Parathyroid adenoma (tissue), 2 donors: Measurements from ENCODE around the gene CEP44.
"Not testable (repeated sequence)": the region's sequence is repeated elsewhere in the genome, so short reads cannot be mapped to it uniquely, and the experiment has no call there.

Experiments used
- H2AFZ ChIP-seq: fragments of 300-600 bp; sonication (generic); one replicate; pipeline ENCODE4 v1.7.0; 2017; ENCODE audit warnings: antibody characterized with exemption, mild to moderate bottlenecking
- H3K27ac ChIP-seq: fragments of 300-600 bp; sonication (generic); one replicate; pipeline ENCODE4 v1.7.0; 2017
- H3K27me3 ChIP-seq: fragments of 300-600 bp; sonication (generic); one replicate; pipeline ENCODE4 v1.7.0; 2017; ENCODE audit warnings: low read length; ENCODE audit not compliant: control insufficient read depth, insufficient read depth
- H3K36me3 ChIP-seq: fragments of 300-600 bp; sonication (generic); one replicate; pipeline ENCODE4 v1.7.0; 2017; ENCODE audit warnings: low read length; ENCODE audit not compliant: control insufficient read depth, insufficient read depth
- H3K4me1 ChIP-seq: fragments of 300-600 bp; sonication (generic); one replicate; pipeline ENCODE4 v1.7.0; 2017; ENCODE audit warnings: control low read depth
- H3K4me2 ChIP-seq: fragments of 300-600 bp; sonication (generic); one replicate; pipeline ENCODE4 v1.7.0; 2017; ENCODE audit warnings: low read length
- H3K4me3 ChIP-seq: fragments of 300-600 bp; sonication (generic); one replicate; pipeline ENCODE4 v1.7.0; 2017; ENCODE audit warnings: low read depth, low read length
- H3K79me2 ChIP-seq: fragments of 300-600 bp; sonication (generic); one replicate; pipeline ENCODE4 v1.7.0; 2017; ENCODE audit warnings: control low read depth
- H3K9ac ChIP-seq: fragments of 300-600 bp; sonication (generic); one replicate; pipeline ENCODE4 v1.7.0; 2017; ENCODE audit warnings: mild to moderate bottlenecking
- H3K9me3 ChIP-seq: fragments of 300-600 bp; sonication (generic); one replicate; pipeline ENCODE4 v1.7.0; 2017; ENCODE audit warnings: low read length; ENCODE audit not compliant: control insufficient read depth
- CTCF ChIP-seq: fragments of 300-600 bp; sonication (generic); IDR thresholded peaks from one replicate; pipeline ENCODE4 v1.7.0; 2017; ENCODE audit warnings: antibody characterized with exemption, mild to moderate bottlenecking
- donor health status: primary hyperparathyroidism.

Gene CEP44

DNA sequence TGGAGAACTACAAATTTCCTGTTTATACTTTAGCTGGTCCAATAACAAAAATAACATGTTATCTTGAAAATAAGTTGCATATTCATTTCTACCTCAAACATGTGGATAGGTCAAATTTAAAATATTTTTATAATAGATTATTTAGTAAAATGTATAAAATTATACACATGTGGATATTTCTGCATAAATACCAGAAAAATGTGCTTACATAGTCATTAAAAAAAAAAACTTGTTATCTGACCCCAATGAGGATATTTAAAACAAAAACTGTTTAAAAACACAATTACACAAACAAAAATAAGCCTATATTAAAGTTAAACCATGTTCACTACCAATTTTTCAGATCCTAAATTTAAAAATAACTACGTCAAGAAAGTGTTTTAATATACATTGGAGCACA, 28.3 kb upstream of the CEP44 start:
- Histone ChIP-seq H3K27me3 (no peaks in the 10 kb centered on the region), H3K27ac (no peak overlapping the region), H2AFZ (no peak overlapping the region), H3K9ac (no peak overlapping the region), H3K4me1 (no peaks in the 10 kb centered on the region), H3K79me2 (no peaks in the 10 kb centered on the region), H3K36me3 (peaks cover 2% of the 10 kb centered on the region), H3K9me3 (no peaks in the 10 kb centered on the region), H3K4me3 (no peak overlapping the region), H3K4me2 (no peak overlapping the region)
- TF ChIP-seq CTCF = no peak

GRCh38 chr4:174255786-174256185, 27.9 kb upstream of the CEP44 start:
- H3K4me2 ChIP-seq = no peak overlapping the region
- no peaks in the 10 kb centered on the region for H3K4me1 ChIP-seq
- no peak overlapping the region for H3K4me3 ChIP-seq
- no peaks in the 10 kb centered on the region for H3K9me3 ChIP-seq
- no peaks in the 10 kb centered on the region for H3K79me2 ChIP-seq
- no peak overlapping the region for H2AFZ ChIP-seq
- H3K27ac ChIP-seq = no peak overlapping the region
- TF ChIP-seq CTCF = no peak
- peaks cover 2% of the 10 kb centered on the region for H3K36me3 ChIP-seq
- H3K27me3 ChIP-seq = no peaks in the 10 kb centered on the region
- no peak overlapping the region for H3K9ac ChIP-seq

GRCh38 chr4:174256277-174256713, 27.4 kb upstream of the CEP44 start:
- Histone ChIP-seq H3K36me3 (peaks cover 2% of the 10 kb centered on the region), H3K9ac (no peak overlapping the region), H3K4me3 (no peak overlapping the region), H3K4me2 (no peak overlapping the region), H2AFZ (no peak overlapping the region), H3K9me3 (no peaks in the 10 kb centered on the region), H3K27me3 (no peaks in the 10 kb centered on the region), H3K4me1 (no peaks in the 10 kb centered on the region), H3K79me2 (no peaks in the 10 kb centered on the region), H3K27ac (no peak overlapping the region)
- TF ChIP-seq CTCF = no peak

DNA sequence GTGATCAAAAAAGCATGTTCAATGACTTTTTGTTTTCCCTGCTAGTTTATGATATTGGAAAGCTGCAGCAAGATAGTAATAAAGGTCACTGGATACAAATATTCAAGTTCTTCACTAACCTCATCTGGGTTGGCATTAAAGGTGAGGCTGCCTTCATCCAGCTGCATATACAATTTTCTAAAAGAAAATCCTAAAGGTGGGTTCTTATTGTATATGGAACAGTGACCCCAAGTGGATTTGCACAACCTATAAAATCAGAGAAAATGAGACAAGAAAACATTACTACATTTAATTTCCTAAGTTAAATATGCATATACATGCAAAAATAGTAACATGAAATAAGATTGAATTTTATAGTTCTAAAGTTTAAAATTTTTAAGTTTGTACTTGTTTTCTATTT, 24.1 kb upstream of the CEP44 start:
- no peak overlapping the region for H3K27ac ChIP-seq
- H3K4me2 ChIP-seq = no peak overlapping the region
- H3K36me3 ChIP-seq = peaks cover 2% of the 10 kb centered on the region
- no peaks in the 10 kb centered on the region for H3K9me3 ChIP-seq
- H3K27me3 ChIP-seq = no peaks in the 10 kb centered on the region
- no peak overlapping the region for H3K9ac ChIP-seq
- H3K79me2 ChIP-seq = no peaks in the 10 kb centered on the region
- no peak overlapping the region for H3K4me3 ChIP-seq
- H3K4me1 ChIP-seq = no peaks in the 10 kb centered on the region
- no peak overlapping the region for H2AFZ ChIP-seq
- no peak for TF ChIP-seq CTCF

GRCh38 chr4:174260099-174260498, 23.6 kb upstream of the CEP44 start:
- no peak overlapping the region for H3K4me3 ChIP-seq
- no peaks in the 10 kb centered on the region for H3K27me3 ChIP-seq
- no peak for TF ChIP-seq CTCF
- no peaks in the 10 kb centered on the region for H3K4me1 ChIP-seq
- no peak overlapping the region for H3K4me2 ChIP-seq
- no peaks in the 10 kb centered on the region for H3K79me2 ChIP-seq
- H3K9me3 ChIP-seq = no peaks in the 10 kb centered on the region
- H3K9ac ChIP-seq = no peak overlapping the region
- no peak overlapping the region for H2AFZ ChIP-seq
- H3K27ac ChIP-seq = no peak overlapping the region
- H3K36me3 ChIP-seq = peaks cover 2% of the 10 kb centered on the region

GRCh38 chr4:174261432-174261831, 22.3 kb upstream of the CEP44 start:
- H3K4me1 ChIP-seq, H3K9ac ChIP-seq: not testable (repeated sequence)

More at GRCh38 chr4:174261432-174261831, 22.3 kb upstream of the CEP44 start:
- not testable (repeated sequence) for H2AFZ ChIP-seq, H3K4me2 ChIP-seq, H3K36me3 ChIP-seq, H3K4me3 ChIP-seq, H3K27ac ChIP-seq, H3K79me2 ChIP-seq, H3K9me3 ChIP-seq, H3K27me3 ChIP-seq
